Measurements from ENCODE around the gene FZD4. TPM values are rescaled to one million over a fixed set of nuclear protein-coding genes. Genes with fewer than 3 reads are reported as not detected.

The FZD4 gene
- polyA plus RNA-seq, 2 donors = 1.4 to 2.0 TPM

DNA sequence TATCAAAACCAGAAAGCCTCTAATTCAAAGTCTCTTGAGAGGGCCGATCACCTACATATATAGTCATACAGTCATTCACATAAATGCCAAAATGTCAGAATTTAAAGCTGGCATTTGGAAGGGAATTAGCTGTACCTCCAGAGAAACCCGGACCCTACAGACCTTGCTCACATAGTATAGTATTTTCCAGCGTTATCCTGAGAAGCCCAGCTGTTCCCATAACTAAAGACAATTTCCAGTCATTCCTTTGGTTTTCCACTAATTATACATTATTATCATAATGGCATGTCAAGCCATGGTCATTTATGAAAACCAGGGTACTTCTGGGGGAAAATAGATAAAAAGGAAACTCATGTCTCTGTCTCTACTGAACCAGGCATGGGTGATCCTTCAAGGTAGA is 53.6 kb downstream of the FZD4 start:
- Histone ChIP-seq H3K9me3 (ENCODE audit: control insufficient read depth in 2 of 2, insufficient read depth in 1 of 2, low read depth in 1 of 2, low read length in 1 of 2) (no peaks in the 10 kb centered on the region), H3K36me3 (ENCODE audit: control insufficient read depth in 2 of 2, insufficient read depth in 2 of 2, low read length in 1 of 2) (no peaks in the 10 kb centered on the region), H3K4me3 (ENCODE audit: low read depth in 1 of 2, low read length in 2 of 2) (no peak overlapping the region), H3K27ac (ENCODE audit: low read depth in 2 of 2, low read length in 1 of 2) (no peak overlapping the region), H3K27me3 (ENCODE audit: control insufficient read depth in 1 of 2, insufficient read depth in 2 of 2, low read length in 2 of 2) (no peaks in the 10 kb centered on the region), H3K4me1 (ENCODE audit: control insufficient read depth in 2 of 2, insufficient read depth in 2 of 2, low read length in 1 of 2) (no peaks in the 10 kb centered on the region)
- 94% methylated on average over 3 of the region's 3 CpGs for WGBS, 2 donors

DNA sequence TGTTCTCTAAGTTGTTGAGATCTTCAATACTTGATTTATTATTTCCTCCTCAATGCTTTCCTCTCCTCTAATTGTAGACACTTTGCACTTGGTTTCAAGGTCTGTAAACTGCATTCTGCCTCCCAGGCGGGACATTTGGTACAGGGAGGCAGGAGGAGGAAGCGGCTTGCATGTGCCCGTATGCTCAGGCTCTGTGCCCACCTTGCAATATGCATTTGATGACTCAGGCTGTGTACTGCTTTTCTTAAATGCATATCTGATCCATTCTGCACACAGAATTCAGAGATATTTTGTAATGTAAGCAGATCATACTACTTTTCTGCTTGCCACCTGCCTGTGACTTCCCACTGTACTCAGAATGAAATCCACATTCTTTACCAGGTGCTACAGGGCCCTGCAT is 55.0 kb downstream of the FZD4 start:
- WGBS, 2 donors = 83 to 85% methylated on average over 3 of the region's 3 CpGs
- Histone ChIP-seq H3K9me3 (ENCODE audit: control insufficient read depth in 2 of 2, insufficient read depth in 1 of 2, low read depth in 1 of 2, low read length in 1 of 2) (no peaks in the 10 kb centered on the region), H3K36me3 (ENCODE audit: control insufficient read depth in 2 of 2, insufficient read depth in 2 of 2, low read length in 1 of 2) (no peaks in the 10 kb centered on the region), H3K27ac (ENCODE audit: low read depth in 2 of 2, low read length in 1 of 2) (no peak overlapping the region), H3K27me3 (ENCODE audit: control insufficient read depth in 1 of 2, insufficient read depth in 2 of 2, low read length in 2 of 2) (no peaks in the 10 kb centered on the region), H3K4me1 (ENCODE audit: control insufficient read depth in 2 of 2, insufficient read depth in 2 of 2, low read length in 1 of 2) (no peaks in the 10 kb centered on the region), H3K4me3 (ENCODE audit: low read depth in 1 of 2, low read length in 2 of 2) (no peak overlapping the region)

GRCh38 chr11:86898689-86899088 is 56.5 kb downstream of the FZD4 start:
- Histone ChIP-seq H3K4me3 (ENCODE audit: low read depth in 1 of 2, low read length in 2 of 2) (no peak overlapping the region), H3K4me1 (ENCODE audit: control insufficient read depth in 2 of 2, insufficient read depth in 2 of 2, low read length in 1 of 2) (no peaks in the 10 kb centered on the region), H3K27me3 (ENCODE audit: control insufficient read depth in 1 of 2, insufficient read depth in 2 of 2, low read length in 2 of 2) (no peaks in the 10 kb centered on the region), H3K27ac (ENCODE audit: low read depth in 2 of 2, low read length in 1 of 2) (no peak overlapping the region), H3K9me3 (ENCODE audit: control insufficient read depth in 2 of 2, insufficient read depth in 1 of 2, low read depth in 1 of 2, low read length in 1 of 2) (no peaks in the 10 kb centered on the region), H3K36me3 (ENCODE audit: control insufficient read depth in 2 of 2, insufficient read depth in 2 of 2, low read length in 1 of 2) (no peaks in the 10 kb centered on the region)
- WGBS, 2 donors = 97 to 100% methylated on average over 1 of the region's 1 CpG

- 39 to 53% methylated on average over 5 of the region's 5 CpGs for WGBS, 2 donors
- Histone ChIP-seq H3K36me3 (ENCODE audit: control insufficient read depth in 2 of 2, insufficient read depth in 2 of 2, low read length in 1 of 2) (no peaks in the 10 kb centered on the region), H3K9me3 (ENCODE audit: control insufficient read depth in 2 of 2, insufficient read depth in 1 of 2, low read depth in 1 of 2, low read length in 1 of 2) (no peaks in the 10 kb centered on the region), H3K4me1 (ENCODE audit: control insufficient read depth in 2 of 2, insufficient read depth in 2 of 2, low read length in 1 of 2) (no peaks in the 10 kb centered on the region), H3K27me3 (ENCODE audit: control insufficient read depth in 1 of 2, insufficient read depth in 2 of 2, low read length in 2 of 2) (no peaks in the 10 kb centered on the region), H3K27ac (ENCODE audit: low read depth in 2 of 2, low read length in 1 of 2) (no peak overlapping the region), H3K4me3 (ENCODE audit: low read depth in 1 of 2, low read length in 2 of 2) (no peak overlapping the region)
Observed at GRCh38 chr11:86896441-86896841, 58.8 kb downstream of the FZD4 start.

Other genes with a start within 250 kb of the FZD4 start
- gene PRSS23, start 154.9 kb downstream of the FZD4 start, polyA plus RNA-seq = 1 to 10 TPM; 1.2 to 5.3 TPM
- gene TMEM135, start 82.5 kb upstream of the FZD4 start, polyA plus RNA-seq = 1 to 10 TPM; 2.2 to 2.6 TPM